HAP-1 (cell line): ENCODE results near the gene NUF2.
"Not testable (repeated sequence)": the region's sequence is repeated elsewhere in the genome, so short reads cannot be mapped to it uniquely, and the experiment has no call there.

Experiments
- DNase-seq, 2 experiments: peaks; one replicate each; pipeline ENCODE4 v3.0.0-alpha.2; 2016 to 2020; ENCODE audit warnings: low spot score in 2 of 2
- H3K27me3 ChIP-seq: fragments of 250-450 bp; sonication (Bioruptor Pico); 2 replicates; pipeline ENCODE4 v1.5.1; 2020; ENCODE audit warnings: low read depth, mild to moderate bottlenecking, moderate library complexity
- H3K36me3 ChIP-seq: fragments of 250-450 bp; sonication (Bioruptor Pico); replicated peaks from 2 replicates; pipeline ENCODE4 v1.5.1; 2020; ENCODE audit warnings: mild to moderate bottlenecking
- H3K4me1 ChIP-seq: fragments of 250-450 bp; sonication (Bioruptor Pico); 2 replicates; pipeline ENCODE4 v1.5.1; 2020; ENCODE audit warnings: mild to moderate bottlenecking
- H3K4me3 ChIP-seq: fragments of 250-450 bp; sonication (Bioruptor Pico); 2 replicates; pipeline ENCODE4 v1.5.1; 2020; ENCODE audit warnings: mild to moderate bottlenecking, moderate library complexity
- H3K9me3 ChIP-seq: fragments of 250-450 bp; sonication (Bioruptor Pico); 2 replicates; pipeline ENCODE4 v1.5.1; 2020; ENCODE audit warnings: mild to moderate bottlenecking, moderate library complexity
- in situ Hi-C: fragments of 300-500 bp; cut with MboI; formaldehyde crosslinking; loops from 3 replicates; pipeline ENCODE4 v1.14.3; 2020; ENCODE audit warnings: low sequenced_read_pairs, inconsistent platforms, mixed read lengths

The NUF2 gene

DNA sequence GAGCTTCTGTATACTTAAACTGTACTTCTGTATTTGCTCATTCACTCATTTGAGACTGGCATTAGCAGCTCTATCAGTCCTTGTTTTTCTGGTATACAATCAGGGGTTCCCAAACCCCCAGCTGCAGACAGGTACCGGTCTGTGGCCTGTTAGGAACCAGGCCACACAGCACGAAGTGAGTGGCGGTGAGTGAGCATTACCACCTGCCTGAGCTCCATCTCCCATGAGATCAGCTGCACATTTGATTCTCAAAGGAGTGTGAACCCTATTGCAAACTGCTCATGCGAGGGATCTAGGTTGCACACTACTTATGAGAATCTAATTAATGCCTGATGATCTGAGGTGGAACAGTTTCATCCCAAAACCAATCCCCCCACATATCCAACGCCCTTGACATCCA lies 18.2 kb upstream of the NUF2 start:
- Histone ChIP-seq H3K9me3 (no peaks in the 10 kb centered on the region), H3K36me3 (peaks cover 5% of the 10 kb centered on the region), H3K4me1 (peaks cover 2% of the 10 kb centered on the region), H3K27me3 (no peaks in the 10 kb centered on the region), H3K4me3 (no peak overlapping the region)
- in situ Hi-C loops, result loop anchor here (10.0 kb wide), 1 partner anchor 449 kb away; no protein-coding TSS in a partner anchor
- no peak for DNase-seq

DNA sequence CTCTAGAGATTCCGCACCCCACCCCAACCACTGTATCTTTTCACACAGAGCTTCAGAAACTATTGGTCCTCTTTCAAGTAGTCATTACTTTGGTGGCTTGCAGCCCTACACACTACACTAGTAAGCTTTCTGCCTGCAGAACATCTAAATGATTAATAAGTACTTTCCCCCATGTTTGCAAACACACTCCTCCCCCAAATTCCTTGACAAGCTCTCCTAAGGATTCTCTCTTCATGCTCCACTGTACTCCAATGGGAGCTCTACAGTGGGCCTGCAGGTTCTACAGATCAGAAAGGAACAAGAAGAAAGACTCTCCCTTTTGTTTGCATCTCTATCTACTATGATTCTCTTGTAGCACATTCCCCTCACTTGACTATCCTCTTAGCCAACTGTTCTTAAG lies 16.3 kb upstream of the NUF2 start:
- DNase-seq, result no peak
- no peaks in the 10 kb centered on the region for H3K27me3 ChIP-seq
- H3K4me3 ChIP-seq, result no peak overlapping the region
- in situ Hi-C loops, result loop anchor here (10.0 kb wide), 1 partner anchor 451 kb away; no protein-coding TSS in a partner anchor
- no peaks in the 10 kb centered on the region for H3K4me1 ChIP-seq
- peaks cover 3% of the 10 kb centered on the region; the same call in 1 of the 2 replicates for H3K36me3 ChIP-seq
- H3K9me3 ChIP-seq, result no peaks in the 10 kb centered on the region

DNA sequence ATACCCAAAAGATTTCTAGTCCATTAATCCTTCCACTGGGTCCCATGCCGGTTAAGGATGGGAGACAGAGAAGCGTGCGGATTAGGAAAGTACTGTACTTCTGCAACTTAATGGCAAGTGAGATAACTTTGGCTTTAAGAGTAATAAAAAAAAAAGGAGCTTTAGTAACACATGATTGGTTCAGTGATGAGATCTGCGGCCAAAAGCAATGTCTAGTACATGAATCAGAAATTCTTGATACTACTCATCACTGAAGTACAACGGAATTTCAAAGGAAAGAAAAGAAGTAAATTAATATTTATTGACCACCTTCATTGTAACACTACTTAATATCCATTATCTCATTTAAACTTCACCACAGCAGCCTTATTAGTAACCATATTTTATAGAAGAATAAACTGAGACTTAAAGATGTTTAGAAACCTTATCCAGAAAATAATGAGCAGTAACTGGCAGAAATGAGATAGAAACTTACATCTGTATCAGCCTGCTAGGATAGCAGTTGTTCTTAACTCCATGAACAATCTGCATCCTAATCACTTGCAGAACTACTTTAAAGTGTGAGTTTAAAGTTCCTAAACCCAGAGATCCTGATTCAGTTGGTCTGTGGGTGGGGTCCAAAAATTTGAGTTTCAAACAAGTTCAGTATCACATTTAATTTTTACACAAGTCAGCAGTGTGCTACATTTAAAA lies 14.1 kb upstream of the NUF2 start:
- DNase-seq, result no peak
- Histone ChIP-seq H3K4me3 (no peak overlapping the region), H3K27me3 (no peaks in the 10 kb centered on the region), H3K4me1 (no peaks in the 10 kb centered on the region), H3K36me3 (0 out of 2 replicates have a peak, but pooled peaks cover 5% of the 10 kb centered on the region), H3K9me3 (no peaks in the 10 kb centered on the region)
- in situ Hi-C loops, result loop anchor here (10.0 kb wide), 1 partner anchor 453 kb away; no protein-coding TSS in a partner anchor

DNA sequence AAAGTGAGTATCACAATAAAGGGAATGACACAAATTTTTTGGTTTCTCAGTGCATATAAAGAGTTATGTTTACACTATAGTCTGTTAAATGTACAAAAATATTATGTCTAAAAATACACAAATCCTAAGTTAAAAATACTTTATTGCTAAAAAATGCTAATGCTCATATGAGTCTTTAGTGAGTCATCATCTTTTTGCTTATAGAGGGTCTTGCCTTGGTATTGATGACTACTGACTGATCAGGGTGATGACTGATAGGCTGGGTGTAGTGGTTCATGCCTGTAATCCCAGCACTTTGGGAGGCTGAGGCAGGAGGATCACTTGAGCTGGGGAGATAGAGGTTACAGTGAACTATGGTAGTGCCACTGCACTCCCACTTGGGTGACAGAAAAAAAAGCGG lies 12.9 kb upstream of the NUF2 start:
- DNase-seq, result no peak
- in situ Hi-C loops, result loop anchor here (10.0 kb wide), 1 partner anchor 454 kb away; no protein-coding TSS in a partner anchor
- Histone ChIP-seq H3K36me3 (0 out of 2 replicates have a peak, but pooled peaks cover 5% of the 10 kb centered on the region), H3K9me3 (no peaks in the 10 kb centered on the region), H3K4me1 (no peaks in the 10 kb centered on the region), H3K4me3 (no peak overlapping the region), H3K27me3 (no peaks in the 10 kb centered on the region)

DNA sequence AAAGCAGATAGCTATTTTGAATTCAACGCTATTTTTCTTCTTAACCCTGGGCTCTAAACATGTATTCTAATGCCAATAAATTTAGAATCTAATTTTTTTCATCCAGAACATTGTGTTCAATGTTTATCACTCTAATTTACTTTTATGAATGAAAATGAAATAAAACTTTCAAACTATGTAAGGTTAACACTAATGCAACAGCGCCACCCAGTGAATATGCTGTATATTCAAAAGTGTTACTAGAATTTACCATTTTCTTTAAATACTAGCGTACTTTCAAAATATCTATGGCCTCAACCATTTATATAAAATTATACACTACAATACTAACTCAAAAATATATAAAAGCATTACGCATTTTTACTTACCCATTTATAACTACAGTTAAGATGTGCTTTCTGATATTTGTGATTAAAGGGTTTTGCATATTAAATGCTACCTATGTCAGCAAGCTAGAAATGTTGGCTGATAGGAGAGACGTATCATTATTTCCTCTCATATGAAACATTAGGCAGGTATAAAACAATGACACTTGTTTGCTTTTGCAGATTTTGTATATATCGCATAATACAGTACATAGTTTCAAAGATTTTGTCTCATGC lies 5.9 kb upstream of the NUF2 start:
- Histone ChIP-seq H3K36me3 (peaks cover 9% of the 10 kb centered on the region; the same call in 1 of the 2 replicates), H3K4me3 (no peak overlapping the region), H3K9me3 (no peaks in the 10 kb centered on the region), H3K27me3 (no peaks in the 10 kb centered on the region), H3K4me1 (peaks cover 5% of the 10 kb centered on the region; the same call in 1 of the 2 replicates)
- peak; percentile 36 to 66 for DNase-seq
- in situ Hi-C loops, result no loop called here

DNA sequence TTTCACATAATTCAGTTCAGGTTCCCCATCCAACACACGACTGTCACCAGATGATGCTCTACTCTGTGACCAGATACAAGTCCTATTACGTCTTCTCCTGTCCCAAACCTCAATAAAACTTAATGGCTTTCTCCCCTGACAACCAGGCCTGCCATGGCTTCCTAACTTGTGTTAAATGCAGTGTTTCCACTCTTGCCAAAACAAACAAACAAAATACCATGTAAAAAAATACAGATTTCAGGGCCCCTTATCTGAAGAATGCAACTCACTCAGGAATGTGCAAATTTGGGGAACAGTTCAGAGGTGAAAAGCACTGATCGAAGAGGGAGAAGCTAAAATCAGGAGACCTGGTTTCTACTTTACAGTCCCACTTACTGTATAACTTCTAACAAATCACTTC lies 863 bp upstream of the NUF2 start:
- H3K27me3 ChIP-seq, result no peaks in the 10 kb centered on the region
- peak overlapping the region; percentile 78 for H3K4me3 ChIP-seq
- peaks cover 11% of the 10 kb centered on the region for H3K4me1 ChIP-seq
- in situ Hi-C loops, result no loop called here
- peaks cover 11% of the 10 kb centered on the region; the same call in 1 of the 2 replicates for H3K36me3 ChIP-seq
- H3K9me3 ChIP-seq, result no peaks in the 10 kb centered on the region
- no peak for DNase-seq

DNA sequence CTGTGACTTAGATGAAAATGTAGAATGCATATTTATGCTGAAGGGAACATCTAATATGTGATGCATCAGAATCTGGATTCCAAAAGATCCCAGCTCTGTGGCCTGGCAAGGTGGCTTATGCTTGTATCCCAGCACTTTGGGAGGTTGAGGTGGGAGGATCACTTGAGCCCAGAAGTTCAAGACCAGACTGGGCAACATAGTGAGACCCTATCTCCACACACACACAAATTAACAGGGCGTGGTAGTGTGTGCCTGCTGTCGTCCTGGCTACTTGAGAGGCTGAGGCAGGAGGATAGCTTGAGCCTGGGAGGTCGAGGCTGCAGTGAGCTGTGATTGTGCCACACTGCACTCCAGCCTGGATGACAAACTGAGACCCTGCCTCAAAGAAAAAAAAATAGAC lies 1.6 kb downstream of the NUF2 start:
- Histone ChIP-seq H3K4me3 (peak overlapping the region; percentile 78), H3K4me1 (peaks cover 11% of the 10 kb centered on the region), H3K36me3 (peaks cover 25% of the 10 kb centered on the region)
- H3K27me3 ChIP-seq, in situ Hi-C loops, DNase-seq, H3K9me3 ChIP-seq: not testable (repeated sequence)

DNA sequence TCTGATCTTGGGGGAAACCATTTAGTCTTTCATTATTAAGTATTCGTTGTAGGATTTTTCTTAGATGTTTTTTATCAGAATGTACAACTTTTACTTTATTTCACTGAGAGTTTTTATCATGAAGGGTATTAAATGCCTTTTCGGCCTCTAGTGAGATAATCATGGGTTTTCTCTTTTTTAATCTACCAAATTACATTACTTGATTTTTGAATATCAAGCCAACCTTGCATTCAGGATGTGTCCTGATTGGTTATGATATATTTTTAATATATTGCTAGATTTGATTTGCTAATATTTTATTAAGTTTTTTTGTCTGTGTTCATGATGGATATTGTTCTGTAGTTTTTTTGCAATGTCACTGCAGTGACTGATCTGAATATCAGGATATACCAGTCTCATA lies 9.4 kb downstream of the NUF2 start:
- in situ Hi-C loops, result no loop called here
- H3K4me3 ChIP-seq, result no peak overlapping the region
- H3K4me1 ChIP-seq, result no peaks in the 10 kb centered on the region
- no peaks in the 10 kb centered on the region; the same call in 1 of the 2 replicates for H3K9me3 ChIP-seq
- no peak for DNase-seq
- H3K27me3 ChIP-seq, result no peaks in the 10 kb centered on the region
- H3K36me3 ChIP-seq, result peaks cover 48% of the 10 kb centered on the region

DNA sequence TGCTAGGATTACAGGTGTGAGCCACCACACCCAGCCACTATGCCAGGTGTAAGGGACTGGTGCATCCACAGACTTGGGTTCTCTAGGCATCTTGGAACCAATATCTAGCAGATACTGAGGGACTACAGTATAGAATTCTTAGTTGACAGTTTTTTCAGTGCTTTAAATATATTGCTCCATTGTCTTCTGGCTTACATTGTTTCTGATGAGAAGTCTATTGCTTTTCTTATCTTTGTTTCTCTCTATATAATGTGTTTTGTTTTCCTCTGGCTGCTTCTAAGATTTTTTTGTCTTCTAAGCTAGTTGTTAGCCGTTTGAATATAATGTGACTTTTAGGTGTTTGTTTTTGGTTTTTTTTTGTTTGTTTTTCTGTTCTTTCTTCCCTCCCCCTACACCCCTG lies 13.5 kb downstream of the NUF2 start:
- in situ Hi-C loops, result no loop called here
- H3K9me3 ChIP-seq, result no peaks in the 10 kb centered on the region; the same call in 1 of the 2 replicates
- no peaks in the 10 kb centered on the region for H3K27me3 ChIP-seq
- DNase-seq, result no peak
- H3K4me3 ChIP-seq, result no peak overlapping the region
- H3K4me1 ChIP-seq, result no peaks in the 10 kb centered on the region
- peaks cover 60% of the 10 kb centered on the region for H3K36me3 ChIP-seq

DNA sequence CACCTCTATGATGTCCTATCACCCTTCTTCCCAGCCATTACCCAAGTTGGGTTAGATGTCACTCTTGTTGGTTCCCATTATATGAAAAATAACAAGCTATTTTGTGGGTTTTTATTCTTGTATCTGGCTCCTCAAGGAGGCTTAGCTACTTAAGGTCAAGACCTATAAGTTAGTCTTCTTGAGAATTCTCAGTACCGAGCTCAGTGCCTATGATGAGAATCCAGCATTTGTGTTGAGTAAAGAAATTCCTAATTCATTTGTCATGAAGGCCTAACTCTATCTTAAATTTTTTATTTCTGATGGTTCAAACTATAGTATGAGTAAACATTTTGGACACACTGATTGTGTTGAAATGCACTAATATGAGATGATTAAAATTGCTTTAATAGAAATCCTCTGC lies 15.9 kb downstream of the NUF2 start:
- H3K36me3 ChIP-seq, result peaks cover 62% of the 10 kb centered on the region

DNA sequence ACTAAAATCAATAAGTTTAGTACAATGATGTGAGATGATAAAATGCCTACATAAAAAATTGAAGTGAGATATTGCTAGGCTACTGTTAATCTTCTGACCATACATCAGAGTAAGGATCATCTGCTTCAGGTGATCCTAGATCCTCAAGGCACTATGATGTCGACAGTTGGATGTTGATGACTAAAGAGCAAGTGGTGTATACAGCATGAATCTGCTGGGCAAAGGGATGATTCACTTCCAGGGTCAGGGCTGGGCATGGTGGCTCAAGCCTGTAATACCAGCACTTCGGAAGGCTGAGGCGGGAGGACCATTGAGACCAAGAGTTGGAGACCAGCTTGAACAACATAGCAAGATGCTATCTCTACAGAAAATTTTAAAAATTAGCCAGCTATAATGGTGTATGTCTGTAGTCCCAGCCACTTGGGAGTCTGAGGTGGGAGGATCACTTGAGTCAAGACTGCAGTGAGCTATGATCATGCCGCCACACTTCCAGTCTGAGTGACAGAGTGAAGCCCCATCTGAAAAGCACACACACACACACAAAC lies 24.6 kb downstream of the NUF2 start:
- Histone ChIP-seq H3K27me3 (no peaks in the 10 kb centered on the region), H3K4me1 (no peaks in the 10 kb centered on the region), H3K9me3 (no peaks in the 10 kb centered on the region), H3K36me3 (peaks cover 46% of the 10 kb centered on the region), H3K4me3 (no peak overlapping the region)
- no peak for DNase-seq
- in situ Hi-C loops, result no loop called here

More for the DNA sequence above, 15.9 kb downstream of the NUF2 start:
- no peaks in the 10 kb centered on the region for H3K27me3 ChIP-seq
- H3K4me1 ChIP-seq, result no peaks in the 10 kb centered on the region
- H3K4me3 ChIP-seq, result no peak overlapping the region
- in situ Hi-C loops, result no loop called here
- DNase-seq, result no peak
- no peaks in the 10 kb centered on the region for H3K9me3 ChIP-seq

DNA sequence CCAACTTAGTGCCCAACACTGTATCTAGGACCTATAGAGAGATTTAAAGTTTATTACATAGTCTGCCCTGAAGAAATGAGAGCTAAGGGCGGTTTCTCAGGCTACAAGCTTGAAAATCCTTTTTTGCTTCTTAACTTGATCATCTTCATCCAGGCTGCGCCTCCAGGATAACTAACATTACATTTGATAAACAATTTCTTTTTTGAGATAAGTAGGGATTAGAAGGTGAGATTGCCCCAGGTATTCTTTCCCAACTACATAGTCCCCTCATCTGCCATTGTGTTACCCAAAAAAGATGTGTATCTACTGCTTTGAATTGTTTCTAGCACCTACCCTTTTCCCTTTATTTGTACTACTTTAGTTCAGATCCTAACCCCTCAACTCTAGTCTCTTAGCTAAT lies 25.4 kb downstream of the NUF2 start:
- Histone ChIP-seq H3K4me1 (no peaks in the 10 kb centered on the region), H3K36me3 (peaks cover 53% of the 10 kb centered on the region), H3K4me3 (no peak overlapping the region), H3K9me3 (no peaks in the 10 kb centered on the region), H3K27me3 (no peaks in the 10 kb centered on the region)
- DNase-seq, result no peak
- in situ Hi-C loops, result no loop called here

DNA sequence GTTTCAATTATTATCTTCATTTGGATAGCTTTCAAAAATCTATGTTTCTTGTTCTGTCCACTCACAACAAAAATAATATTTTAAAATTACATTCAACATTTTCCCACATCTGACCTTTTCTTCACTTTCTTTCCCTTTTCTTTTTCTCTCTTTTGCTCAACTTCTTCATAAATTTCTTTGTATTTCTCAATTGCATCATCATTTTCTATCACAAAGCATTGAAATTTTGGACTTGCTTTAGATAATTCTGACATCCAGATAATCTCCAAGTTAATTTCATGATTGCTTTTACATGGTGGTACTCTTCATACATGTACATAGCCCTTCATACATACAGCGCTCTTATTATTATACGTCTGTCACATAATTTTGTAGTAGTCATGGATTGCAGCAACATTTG lies 30.2 kb downstream of the NUF2 start:
- DNase-seq, result no peak
- in situ Hi-C loops, result loop anchor here (25.0 kb wide), 1 partner anchor 1710 kb away; no protein-coding TSS in a partner anchor
- Histone ChIP-seq H3K36me3 (peaks cover 66% of the 10 kb centered on the region), H3K9me3 (no peaks in the 10 kb centered on the region), H3K4me1 (no peaks in the 10 kb centered on the region), H3K4me3 (no peak overlapping the region), H3K27me3 (no peaks in the 10 kb centered on the region)

DNA sequence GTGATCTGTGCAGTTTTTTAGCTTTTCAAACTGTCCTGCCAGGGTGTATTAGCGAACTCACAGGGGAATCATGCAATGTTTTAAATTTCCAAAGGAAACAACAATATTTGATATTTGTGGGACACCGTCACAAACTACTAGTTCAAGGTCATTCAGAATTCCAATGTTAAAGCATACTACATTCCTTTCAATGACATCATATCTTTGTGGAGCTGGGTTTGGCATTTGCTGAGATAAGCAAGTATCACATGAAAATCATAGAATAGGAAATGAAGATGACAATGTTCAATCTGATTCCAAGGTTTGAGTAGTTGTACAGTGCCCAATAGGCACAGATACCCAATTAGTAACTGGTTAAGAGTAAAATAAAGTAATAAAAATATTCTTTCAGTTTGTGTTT lies 35.6 kb downstream of the NUF2 start:
- H3K9me3 ChIP-seq, result no peaks in the 10 kb centered on the region
- H3K4me1 ChIP-seq, result no peaks in the 10 kb centered on the region
- in situ Hi-C loops, result loop anchor here (25.0 kb wide), 1 partner anchor 1705 kb away; no protein-coding TSS in a partner anchor
- peaks cover 33% of the 10 kb centered on the region for H3K36me3 ChIP-seq
- no peak overlapping the region for H3K4me3 ChIP-seq
- H3K27me3 ChIP-seq, result 0 out of 2 replicates have a peak, but pooled peaks cover 2% of the 10 kb centered on the region
- no peak for DNase-seq
